Caco-2 (cell line): ENCODE measurements around the gene RBM4B. TPM values are rescaled to one million over a fixed set of nuclear protein-coding genes. Genes with fewer than 3 reads are reported as not detected.

Source experiments
- BruUV-seq: library from RNA; stranded (reverse); fragments of 400-500 nt; replicated peaks from 2 replicates; lab custom pipeline; 2021; lab: Mats Ljungman, UMichigan
- CTCF ChIA-PET: fragments of 300-600 bp; sonication (Branson Sonifier 250); formaldehyde crosslinking; loops from one replicate; lab custom pipeline; 2022; ENCODE audit warnings: antibody characterized with exemption; lab: Charles Lee
- POLR2A ChIA-PET: fragments of 300-600 bp; sonication (Branson Sonifier 250); formaldehyde crosslinking; loops from one replicate; lab custom pipeline; 2022; ENCODE audit warnings: antibody characterized with exemption; lab: Charles Lee
- DNase-seq, 2 experiments: peaks; one replicate each; pipeline versions ENCODE4 v3.0.0 to v3.0.0-alpha.2; 2020 to 2022
- H3K27me3 ChIP-seq: replicated peaks from 2 replicates; pipeline ENCODE4 v1.6.0; 2011; ENCODE audit warnings: low read length; ENCODE audit not compliant: control insufficient read depth, insufficient read depth
- H3K36me3 ChIP-seq: 2 replicates; pipeline ENCODE4 v1.5.1; 2011; ENCODE audit warnings: low read length; ENCODE audit not compliant: control insufficient read depth, insufficient read depth
- H3K4me1 ChIP-seq: fragments of 250-450 bp; sonication (Bioruptor Pico); 2 replicates; pipeline ENCODE4 v1.5.1; 2020; ENCODE audit warnings: mild to moderate bottlenecking
- H3K4me3 ChIP-seq: 2 replicates; pipeline ENCODE4 v1.5.1; 2011; ENCODE audit warnings: low read depth, mild to moderate bottlenecking, control low read depth, low read length
- H3K9me3 ChIP-seq: fragments of 250-450 bp; sonication (Bioruptor Pico); 2 replicates; pipeline ENCODE4 v1.5.1; 2020; ENCODE audit warnings: mild to moderate bottlenecking, moderate library complexity
- H3K27ac Mint-ChIP-seq: one replicate; pipeline ENCODE4 v1.8.0; 2022; ENCODE audit warnings: mixed read lengths; ENCODE audit not compliant: unreplicated experiment
- H3K27me3 Mint-ChIP-seq: one replicate; pipeline ENCODE4 v1.8.0; 2022; ENCODE audit warnings: mixed read lengths; ENCODE audit not compliant: insufficient read depth, unreplicated experiment
- H3K36me3 Mint-ChIP-seq: one replicate; pipeline ENCODE4 v1.8.0; 2022; ENCODE audit warnings: mild to moderate bottlenecking, mixed read lengths; ENCODE audit not compliant: insufficient read depth, unreplicated experiment
- H3K4me1 Mint-ChIP-seq: one replicate; pipeline ENCODE4 v1.8.0; 2022; ENCODE audit warnings: low read depth, mixed read lengths; ENCODE audit not compliant: unreplicated experiment
- H3K4me3 Mint-ChIP-seq: one replicate; pipeline ENCODE4 v1.8.0; 2022; ENCODE audit warnings: mild to moderate bottlenecking, moderate library complexity, mixed read lengths; ENCODE audit not compliant: unreplicated experiment
- H3K9me3 Mint-ChIP-seq: one replicate; pipeline ENCODE4 v1.8.0; 2022; ENCODE audit warnings: mixed read lengths; ENCODE audit not compliant: unreplicated experiment
- intact Hi-C: fragments of 100-400 bp; cut with micrococcal nuclease; formaldehyde crosslinking; loops from one replicate; pipeline ENCODE4 v1.10.0; 2022; ENCODE audit not compliant: unreplicated experiment
- total RNA-seq: library from RNA; stranded (reverse); gene quantifications from 2 replicates; pipeline ENCODE4 v1.2.3, GENCODE V29; 2022
- TF ChIP-seq, protein P1 (sequence below), 2 experiments: fragments of 200-600 bp in 1 of 2; IDR thresholded peaks; 1 replicate in 1 of 2; 2 replicates in 1 of 2; pipeline versions ENCODE4 v1.5.1 to v1.8.0; 2011 to 2022; ENCODE audit warnings: antibody characterized with exemption in 1 of 2, control low read depth in 1 of 2, inconsistent platforms in 1 of 2, low read depth in 1 of 2, low read length in 1 of 2, mild to moderate bottlenecking in 1 of 2, moderate library complexity in 1 of 2; ENCODE audit not compliant: insufficient read depth in 1 of 2, severe bottlenecking in 1 of 2, unreplicated experiment in 1 of 2

The RBM4B gene
- total RNA-seq, 1 experiment from 2014 or later = 45.8 TPM

DNA sequence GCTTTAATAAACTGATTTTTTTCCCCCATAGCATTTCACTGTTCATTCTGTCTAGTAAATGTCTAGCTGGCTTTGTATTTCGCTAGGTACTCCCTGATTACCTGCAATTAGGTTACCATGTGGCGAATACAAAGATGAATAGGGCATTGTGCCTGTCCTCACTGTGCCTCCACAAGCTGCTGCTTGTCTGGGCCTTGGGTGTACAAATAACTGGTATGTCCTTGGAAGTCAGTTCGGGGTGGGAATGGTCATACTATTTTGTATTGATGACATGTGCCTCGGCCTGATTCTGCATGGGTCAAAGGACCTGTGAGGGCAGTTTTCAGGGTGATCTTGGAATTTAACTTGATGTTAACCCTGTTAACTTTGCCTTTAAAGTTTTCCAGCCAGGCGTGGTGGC, 27.8 kb downstream of the RBM4B start:
- H3K27me3 ChIP-seq = no peaks in the 10 kb centered on the region
- no peaks in the 10 kb centered on the region for H3K9me3 ChIP-seq
- ChIA-PET POLR2A (interaction anchor here (1.4 to 2.7 kb wide), 2 partner anchors 11 to 34 kb away, joined by 4 to 20 read pairs; partner anchors contain the start of gene RBM4), CTCF (no interaction called here)
- peaks cover 4% of the 10 kb centered on the region; the same call in 1 of the 2 replicates for H3K36me3 ChIP-seq
- Mint-ChIP-seq H3K36me3 (peaks cover 100% of the 10 kb centered on the region), H3K27me3 (no peaks in the 10 kb centered on the region), H3K4me1 (peaks cover 17% of the 10 kb centered on the region), H3K27ac (peak overlapping the region; percentile 19), H3K9me3 (no peaks in the 10 kb centered on the region), H3K4me3 (no peak overlapping the region)
- H3K4me3 ChIP-seq = no peak overlapping the region
- TF ChIP-seq, protein P1, sequence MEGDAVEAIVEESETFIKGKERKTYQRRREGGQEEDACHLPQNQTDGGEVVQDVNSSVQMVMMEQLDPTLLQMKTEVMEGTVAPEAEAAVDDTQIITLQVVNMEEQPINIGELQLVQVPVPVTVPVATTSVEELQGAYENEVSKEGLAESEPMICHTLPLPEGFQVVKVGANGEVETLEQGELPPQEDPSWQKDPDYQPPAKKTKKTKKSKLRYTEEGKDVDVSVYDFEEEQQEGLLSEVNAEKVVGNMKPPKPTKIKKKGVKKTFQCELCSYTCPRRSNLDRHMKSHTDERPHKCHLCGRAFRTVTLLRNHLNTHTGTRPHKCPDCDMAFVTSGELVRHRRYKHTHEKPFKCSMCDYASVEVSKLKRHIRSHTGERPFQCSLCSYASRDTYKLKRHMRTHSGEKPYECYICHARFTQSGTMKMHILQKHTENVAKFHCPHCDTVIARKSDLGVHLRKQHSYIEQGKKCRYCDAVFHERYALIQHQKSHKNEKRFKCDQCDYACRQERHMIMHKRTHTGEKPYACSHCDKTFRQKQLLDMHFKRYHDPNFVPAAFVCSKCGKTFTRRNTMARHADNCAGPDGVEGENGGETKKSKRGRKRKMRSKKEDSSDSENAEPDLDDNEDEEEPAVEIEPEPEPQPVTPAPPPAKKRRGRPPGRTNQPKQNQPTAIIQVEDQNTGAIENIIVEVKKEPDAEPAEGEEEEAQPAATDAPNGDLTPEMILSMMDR (IDR thresholded peaks at IDR 0.05; ENCODE audit: insufficient read depth in 1 of 2, low read depth in 1 of 2, low read length in 1 of 2, severe bottlenecking in 1 of 2, unreplicated experiment in 1 of 2) = no peak
- H3K4me1 ChIP-seq = no peaks in the 10 kb centered on the region
- intact Hi-C loops = no loop called here
- no TSS peak for BruUV-seq
- DNase-seq = no peak

DNA sequence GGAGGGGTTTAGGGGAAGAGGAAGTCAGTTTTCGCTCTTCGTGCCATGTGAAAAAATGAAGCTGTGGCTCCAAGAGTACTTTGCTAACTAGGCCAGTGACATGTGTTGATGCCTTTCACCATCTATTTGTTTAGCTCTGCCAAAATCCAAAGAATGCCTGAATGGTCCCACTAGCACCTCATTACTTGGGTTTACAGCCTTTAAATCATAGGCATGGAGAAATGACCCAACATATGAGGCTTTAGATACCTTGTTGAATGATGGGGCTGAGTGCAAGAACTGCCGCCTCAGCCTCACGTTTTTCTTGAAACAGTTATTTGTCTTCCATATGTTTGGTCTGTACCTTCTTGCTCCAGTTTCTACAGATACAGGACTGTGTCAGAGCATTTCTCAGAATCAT, 30.9 kb downstream of the RBM4B start:
- Mint-ChIP-seq H3K36me3 (peaks cover 100% of the 10 kb centered on the region), H3K27ac (no peak overlapping the region), H3K4me3 (no peak overlapping the region), H3K27me3 (no peaks in the 10 kb centered on the region), H3K9me3 (no peaks in the 10 kb centered on the region), H3K4me1 (peaks cover 34% of the 10 kb centered on the region)
- Histone ChIP-seq H3K36me3 (peaks cover 11% of the 10 kb centered on the region), H3K9me3 (no peaks in the 10 kb centered on the region), H3K4me3 (no peak overlapping the region), H3K4me1 (peaks cover under 1% of the 10 kb centered on the region; the same call in 1 of the 2 replicates), H3K27me3 (no peaks in the 10 kb centered on the region)
- no peak for DNase-seq
- intact Hi-C loops = no loop called here
- no TSS peak for BruUV-seq
- TF ChIP-seq, protein P1 (IDR thresholded peaks at IDR 0.05; ENCODE audit: insufficient read depth in 1 of 2, low read depth in 1 of 2, low read length in 1 of 2, severe bottlenecking in 1 of 2, unreplicated experiment in 1 of 2) = no peak
- CTCF ChIA-PET = interaction anchor here (1.1 kb wide), 1 partner anchor 54 kb away, joined by 4 read pairs; the partner anchor contains the start of genes CCDC87 and CCS
- POLR2A ChIA-PET = interaction anchor here (0.9 to 2.5 kb wide), 2 partner anchors 9 to 31 kb away, joined by 4 to 13 read pairs; partner anchors contain the start of genes RBM4 and RBM4B

DNA sequence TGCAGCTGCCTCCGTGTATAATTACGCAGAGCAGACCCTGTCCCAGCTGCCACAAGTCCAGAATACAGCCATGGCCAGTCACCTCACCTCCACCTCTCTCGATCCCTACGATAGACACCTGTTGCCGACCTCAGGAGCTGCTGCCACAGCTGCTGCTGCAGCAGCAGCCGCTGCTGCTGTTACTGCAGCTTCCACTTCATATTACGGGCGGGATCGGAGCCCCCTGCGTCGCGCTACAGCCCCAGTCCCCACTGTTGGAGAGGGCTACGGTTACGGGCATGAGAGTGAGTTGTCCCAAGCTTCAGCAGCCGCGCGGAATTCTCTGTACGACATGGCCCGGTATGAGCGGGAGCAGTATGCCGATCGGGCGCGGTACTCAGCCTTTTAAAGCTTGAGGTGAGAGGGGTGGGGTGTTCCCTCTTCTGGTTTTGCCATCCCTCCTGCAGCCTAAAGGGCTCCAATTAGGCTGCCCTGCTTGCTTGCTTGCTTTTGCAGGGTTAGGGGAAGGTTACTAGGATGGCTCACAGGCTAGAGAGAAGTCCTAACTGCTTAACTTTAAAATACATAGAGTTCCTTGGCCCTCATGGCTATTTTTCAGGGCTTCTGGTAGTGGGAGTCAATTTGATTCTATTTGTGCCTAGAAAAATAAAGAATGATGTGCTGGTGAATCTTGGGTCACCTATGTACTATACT, 33.8 kb downstream of the RBM4B start:
- POLR2A ChIA-PET = no interaction called here

More for the DNA sequence above, 33.8 kb downstream of the RBM4B start:
- CTCF ChIA-PET = no interaction called here
- no peak for DNase-seq
- Mint-ChIP-seq H3K4me3 (no peak overlapping the region), H3K36me3 (peaks cover 100% of the 10 kb centered on the region), H3K27ac (no peak overlapping the region), H3K27me3 (no peaks in the 10 kb centered on the region), H3K4me1 (peaks cover 48% of the 10 kb centered on the region), H3K9me3 (no peaks in the 10 kb centered on the region)
- TF ChIP-seq, protein P1 (IDR thresholded peaks at IDR 0.05; ENCODE audit: insufficient read depth in 1 of 2, low read depth in 1 of 2, low read length in 1 of 2, severe bottlenecking in 1 of 2, unreplicated experiment in 1 of 2) = no peak
- Histone ChIP-seq H3K27me3 (no peaks in the 10 kb centered on the region), H3K36me3 (peaks cover 18% of the 10 kb centered on the region), H3K9me3 (no peaks in the 10 kb centered on the region), H3K4me1 (peaks cover 25% of the 10 kb centered on the region), H3K4me3 (no peak overlapping the region)
- BruUV-seq = no TSS peak
- intact Hi-C loops = no loop called here
